Body of pancreas (tissue), 4 donors: Measurements from ENCODE around the gene ISLR2. TPM values are rescaled to one million over a fixed set of nuclear protein-coding genes. Genes with fewer than 3 reads are reported as not detected.

Experiments used
- ATAC-seq: fragments of 150-250 bp; one replicate; pipeline ENCODE4 v1.9.1; 2016
- DNase-seq, 4 donors: peaks; one replicate each; pipeline ENCODE4 v3.0.0-alpha.2; 2019
- H3K27ac ChIP-seq, 4 donors: fragments of 200-600 bp; sonication (generic); 1 replicate in 3 of 4; 2 replicates in 1 of 4; pipeline versions ENCODE4 v1.5.1 to v1.6.1; 2016 to 2019; ENCODE audit warnings: mild to moderate bottlenecking in 1 of 4, mixed read lengths in 1 of 4, moderate library complexity in 1 of 4
- H3K27me3 ChIP-seq, 2 donors: fragments of 200-600 bp; sonication (generic); one replicate each; pipeline ENCODE4 v1.6.0; 2016; ENCODE audit warnings: mild to moderate bottlenecking in 1 of 2
- H3K36me3 ChIP-seq, 2 donors: fragments of 200-600 bp; sonication (generic); replicated peaks in 1 of 2; 2 replicates each; pipeline ENCODE4 v1.5.1; 2016; ENCODE audit warnings: low read depth in 2 of 2; ENCODE audit not compliant: insufficient read depth in 1 of 2
- H3K4me1 ChIP-seq: fragments of 200-600 bp; sonication (generic); one replicate; pipeline ENCODE4 v1.6.0; 2016
- H3K4me3 ChIP-seq, 2 donors: fragments of 200-600 bp; sonication (generic); 1 replicate in 1 of 2; 2 replicates in 1 of 2; pipeline ENCODE4 v1.5.1; 2016 to 2019
- H3K9me3 ChIP-seq, 3 donors: fragments of 200-600 bp; sonication (generic); 1 replicate in 2 of 3; 2 replicates in 1 of 3; pipeline ENCODE4 v1.5.1; 2016
- CTCF ChIP-seq, 7 experiments: fragments of 450-650 bp in 4 of 7; fragments of 200-600 bp in 3 of 7; sonication (generic) in 3 of 7; IDR thresholded peaks; one replicate each; pipeline ENCODE4 v1.5.1; 2016 to 2019; ENCODE audit warnings: antibody characterized with exemption in 7 of 7
- POLR2A ChIP-seq, 3 donors: fragments of 450-650 bp; IDR thresholded peaks; one replicate each; pipeline ENCODE4 v1.6.1; 2016; ENCODE audit warnings: antibody characterized with exemption in 3 of 3, mild to moderate bottlenecking in 2 of 3
- WGBS, 2 donors: methylation state at CpG; one replicate each; pipeline ENCODE4 v1.1.5; 2017; 5-methylcytosine and 5-hydroxymethylcytosine counted together
- intact Hi-C: fragments of 100-400 bp; cut with DNase I; formaldehyde crosslinking; loops from one replicate; pipeline ENCODE4 v1.15.1; 2023
- total RNA-seq, 2 donors: library from RNA; depleted of rRNA; stranded (reverse); fragments of >200 nt; gene quantifications; one replicate each; pipeline ENCODE4 v1.1.0, GENCODE V29; 2016

Gene ISLR2
- total RNA-seq, 2 donors from 2014 or later, result not detected

GRCh38 chr15:74174219-74174957, 44.0 kb downstream of the ISLR2 start:
- Histone ChIP-seq H3K4me1 (peaks cover under 1% of the 10 kb centered on the region), H3K36me3 (no peaks in the 10 kb centered on the region), H3K27me3 (no peaks in the 10 kb centered on the region), H3K27ac (peak overlapping the region in 1 of 4 donors; percentile 44), H3K9me3 (no peaks in the 10 kb centered on the region), H3K4me3 (no peak overlapping the region)
- intact Hi-C loops, result no loop called here
- TF ChIP-seq POLR2A (IDR thresholded peaks at IDR 0.05) (no peak), CTCF (IDR thresholded peaks at IDR 0.05) (no peak)
- ATAC-seq, result no peak
- WGBS, 2 donors, result 70 to 71% methylated on average over 16 to 20 of the region's 20 CpGs
- DNase-seq, result peak in 2 of 4 donors; percentile 10 to 19

GRCh38 chr15:74174958-74175253, 44.5 kb downstream of the ISLR2 start:
- Histone ChIP-seq H3K4me1 (peaks cover 6% of the 10 kb centered on the region), H3K4me3 (no peak overlapping the region), H3K27ac (no peak overlapping the region), H3K27me3 (no peaks in the 10 kb centered on the region), H3K9me3 (no peaks in the 10 kb centered on the region), H3K36me3 (no peaks in the 10 kb centered on the region)
- DNase-seq, result no peak
- intact Hi-C loops, result no loop called here
- 76 to 89% methylated on average over 5 to 14 of the region's 14 CpGs for WGBS, 2 donors
- ATAC-seq, result no peak
- no peak for TF ChIP-seq POLR2A (IDR thresholded peaks at IDR 0.05)
- no peak for TF ChIP-seq CTCF (IDR thresholded peaks at IDR 0.05)

- WGBS, 2 donors, result 79 to 80% methylated on average over 34 to 44 of the region's 45 CpGs
- H3K4me1 ChIP-seq, result peaks cover 6% of the 10 kb centered on the region
- no peak overlapping the region for H3K4me3 ChIP-seq
- no peak for TF ChIP-seq POLR2A (IDR thresholded peaks at IDR 0.05)
- TF ChIP-seq CTCF (IDR thresholded peaks at IDR 0.05), result no peak
- no peak overlapping the region for H3K27ac ChIP-seq
- no peak for ATAC-seq
- no peaks in the 10 kb centered on the region for H3K9me3 ChIP-seq
- intact Hi-C loops, result no loop called here
- peak in 1 of 4 donors; percentile 6 for DNase-seq
- no peaks in the 10 kb centered on the region for H3K27me3 ChIP-seq
- H3K36me3 ChIP-seq, result no peaks in the 10 kb centered on the region
Measured at GRCh38 chr15:74175271-74176191, 45.1 kb downstream of the ISLR2 start.

GRCh38 chr15:74176262-74177214, 46.2 kb downstream of the ISLR2 start:
- TF ChIP-seq CTCF (IDR thresholded peaks at IDR 0.05) (no peak), POLR2A (IDR thresholded peaks at IDR 0.05) (no peak)
- WGBS, 2 donors, result 60 to 69% methylated on average over 8 to 10 of the region's 10 CpGs
- Histone ChIP-seq H3K9me3 (no peaks in the 10 kb centered on the region), H3K4me3 (no peak overlapping the region), H3K27me3 (no peaks in the 10 kb centered on the region), H3K4me1 (peaks cover 6% of the 10 kb centered on the region), H3K36me3 (no peaks in the 10 kb centered on the region), H3K27ac (no peak overlapping the region)
- DNase-seq (peak in 1 of 4 donors; percentile 5), ATAC-seq (no peak)
- intact Hi-C loops, result no loop called here
